Hepatocyte (in vitro differentiated cells): ENCODE measurements around the gene ARID3A.

Source experiments
- CTCF ChIP-seq: fragments of 200-600 bp; sonication (generic); IDR thresholded peaks from 2 replicates; pipeline ENCODE4 v1.5.1; 2016; ENCODE audit warnings: antibody characterized with exemption, mild to moderate bottlenecking; ENCODE audit not compliant: poor library complexity
- EZH2 ChIP-seq: fragments of 200-600 bp; sonication (generic); IDR thresholded peaks from 2 replicates; pipeline ENCODE4 v1.6.1; 2016; ENCODE audit warnings: antibody characterized with exemption, mild to moderate bottlenecking, borderline replicate concordance
- EZH2phosphoT487 ChIP-seq: fragments of 200-600 bp; sonication (generic); IDR thresholded peaks from one replicate; pipeline ENCODE4 v1.6.1; 2018; ENCODE audit warnings: antibody characterized with exemption, mild to moderate bottlenecking, low read depth, moderate library complexity; ENCODE audit not compliant: unreplicated experiment, severe bottlenecking

GRCh38 chr19:882871-883497 lies 42.9 kb upstream of the ARID3A start:
- no peak for TF ChIP-seq CTCF
- TF ChIP-seq EZH2: no peak
- TF ChIP-seq EZH2phosphoT487: no peak
